NT2/D1 (cell line): ENCODE measurements around the gene PTGR2.

Source experiments
- SUZ12 ChIP-seq: IDR thresholded peaks from 2 replicates; pipeline ENCODE4 v1.6.1; 2011; ENCODE audit not compliant: insufficient read length, insufficient read depth; ENCODE audit errors: extremely low read depth
- ZNF274 ChIP-seq: IDR thresholded peaks from 2 replicates; pipeline ENCODE4 v1.6.1; 2011; ENCODE audit warnings: mild to moderate bottlenecking, low read depth, low read length

DNA sequence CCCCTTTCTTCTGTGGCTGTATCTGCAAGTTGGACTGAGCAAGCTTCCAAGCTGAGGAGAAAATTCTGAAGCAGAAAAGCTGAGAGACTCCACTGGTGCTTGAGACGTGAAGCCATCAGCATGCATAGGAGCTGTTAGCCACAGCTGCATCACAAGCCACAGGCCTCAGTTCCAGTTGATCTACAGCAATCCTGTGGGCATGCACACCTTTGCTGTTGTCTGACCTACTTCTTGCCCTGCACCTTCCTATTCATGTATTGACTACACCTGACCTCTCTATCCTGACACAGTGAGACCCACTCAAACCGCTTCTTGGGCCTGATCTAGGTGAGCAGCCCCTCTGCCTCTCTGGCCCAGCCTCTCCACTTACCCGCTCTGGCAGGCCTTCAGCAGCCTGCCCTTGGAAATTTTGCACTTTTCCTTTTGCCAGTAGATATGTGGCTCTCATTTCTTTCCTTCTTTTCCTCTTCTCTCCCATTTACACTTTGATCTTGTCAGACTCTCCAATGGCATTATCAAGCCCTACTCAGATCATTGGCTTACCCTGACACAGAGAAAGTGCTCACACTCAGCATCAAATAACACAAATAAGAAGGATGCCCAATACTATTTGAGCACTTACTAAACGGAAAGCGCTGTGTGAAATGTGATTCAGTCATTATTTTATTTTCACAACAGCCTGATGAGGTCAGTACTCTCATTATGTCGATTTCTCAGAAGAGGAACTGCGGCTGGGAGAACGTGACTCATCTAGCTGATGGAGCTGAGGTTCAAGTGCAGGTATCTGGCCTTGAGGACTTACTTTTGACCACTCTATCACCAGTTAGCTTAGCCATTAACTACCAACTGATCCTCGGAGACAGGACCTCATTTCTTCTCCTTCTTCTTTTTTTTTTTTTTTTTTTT, 21.9 kb upstream of the PTGR2 start:
- TF ChIP-seq ZNF274 (no peak), SUZ12 (no peak)
